Upper lobe of left lung (tissue), 6 donors: ENCODE results near the gene ZNF778. TPM values are rescaled to one million over a fixed set of nuclear protein-coding genes. Genes with fewer than 3 reads are reported as not detected.

Experiments used
- ATAC-seq, 2 donors: fragments of 200-7000 bp; cut with Tn5 transposase; one replicate each; pipeline ENCODE4 v1.9.1; 2022; ENCODE audit warnings: mild to moderate bottlenecking in 2 of 2, moderate library complexity in 2 of 2; ENCODE audit not compliant: low FRiP score in 2 of 2
- DNase-seq, 2 donors: peaks; one replicate each; pipeline ENCODE4 v3.0.0-alpha.2; 2019 to 2020
- H3K27ac ChIP-seq, 4 donors: fragments of 200-600 bp; sonication (generic); one replicate each; pipeline ENCODE4 v1.5.1; 2016 to 2019
- H3K27me3 ChIP-seq, 4 donors: fragments of 200-600 bp; sonication (generic); one replicate each; pipeline ENCODE4 v1.5.1; 2017 to 2019
- H3K36me3 ChIP-seq, 4 donors: fragments of 200-600 bp; sonication (generic); one replicate each; pipeline ENCODE4 v1.5.1; 2016 to 2019
- H3K4me1 ChIP-seq, 4 donors: fragments of 200-600 bp; sonication (generic); one replicate each; pipeline ENCODE4 v1.5.1; 2018 to 2019
- H3K4me3 ChIP-seq, 4 donors: fragments of 200-600 bp; sonication (generic); one replicate each; pipeline ENCODE4 v1.5.1; 2017 to 2019; ENCODE audit warnings: mild to moderate bottlenecking in 2 of 4, moderate library complexity in 1 of 4
- H3K9me3 ChIP-seq, 4 donors: fragments of 200-600 bp; sonication (generic); one replicate each; pipeline ENCODE4 v1.5.1; 2018 to 2019
- EP300 ChIP-seq, 4 donors: sonication (generic); formaldehyde crosslinking; IDR thresholded peaks; one replicate each; pipeline ENCODE4 v1.5.1; 2017; ENCODE audit warnings: antibody characterized with exemption in 4 of 4, control low read depth in 2 of 4
- POLR2A ChIP-seq, 4 donors: fragments of 450-650 bp; IDR thresholded peaks; one replicate each; pipeline ENCODE4 v1.5.1; 2016 to 2017; ENCODE audit warnings: antibody characterized with exemption in 4 of 4, mild to moderate bottlenecking in 2 of 4
- POLR2AphosphoS5 ChIP-seq, 2 donors: sonication (generic); formaldehyde crosslinking; IDR thresholded peaks; one replicate each; pipeline ENCODE4 v1.5.1; 2017; ENCODE audit warnings: antibody characterized with exemption in 2 of 2
- WGBS, 2 donors: methylation state at CpG; one replicate each; pipeline ENCODE4 v1.1.5; 2017 to 2018; 5-methylcytosine and 5-hydroxymethylcytosine counted together
- total RNA-seq, 6 donors: library from RNA; depleted of rRNA in 4 of 6; stranded (reverse); fragments of >200 nt in 4 of 6; gene quantifications; one replicate each; pipeline versions ENCODE4 v1.1.0 to v1.2.1, GENCODE V29; 2016 to 2021
- TF ChIP-seq, protein P1 (sequence below), 6 experiments: fragments of 450-650 bp in 4 of 6; fragments of 200-600 bp in 2 of 6; sonication (generic) in 2 of 6; IDR thresholded peaks; one replicate each; pipeline ENCODE4 v1.5.1; 2016 to 2019; ENCODE audit warnings: antibody characterized with exemption in 6 of 6
- donor health status: DM: no; HTN: no; CAD: no; lungs with moderate emphysema.
- donor health status: DM: no; HTN: yes; CAD: no; lungs with severe emphysema.

ZNF778 gene
- total RNA-seq, 6 donors from 2014 or later, result 12.3 to 50.1 (median 17.7) TPM

DNA sequence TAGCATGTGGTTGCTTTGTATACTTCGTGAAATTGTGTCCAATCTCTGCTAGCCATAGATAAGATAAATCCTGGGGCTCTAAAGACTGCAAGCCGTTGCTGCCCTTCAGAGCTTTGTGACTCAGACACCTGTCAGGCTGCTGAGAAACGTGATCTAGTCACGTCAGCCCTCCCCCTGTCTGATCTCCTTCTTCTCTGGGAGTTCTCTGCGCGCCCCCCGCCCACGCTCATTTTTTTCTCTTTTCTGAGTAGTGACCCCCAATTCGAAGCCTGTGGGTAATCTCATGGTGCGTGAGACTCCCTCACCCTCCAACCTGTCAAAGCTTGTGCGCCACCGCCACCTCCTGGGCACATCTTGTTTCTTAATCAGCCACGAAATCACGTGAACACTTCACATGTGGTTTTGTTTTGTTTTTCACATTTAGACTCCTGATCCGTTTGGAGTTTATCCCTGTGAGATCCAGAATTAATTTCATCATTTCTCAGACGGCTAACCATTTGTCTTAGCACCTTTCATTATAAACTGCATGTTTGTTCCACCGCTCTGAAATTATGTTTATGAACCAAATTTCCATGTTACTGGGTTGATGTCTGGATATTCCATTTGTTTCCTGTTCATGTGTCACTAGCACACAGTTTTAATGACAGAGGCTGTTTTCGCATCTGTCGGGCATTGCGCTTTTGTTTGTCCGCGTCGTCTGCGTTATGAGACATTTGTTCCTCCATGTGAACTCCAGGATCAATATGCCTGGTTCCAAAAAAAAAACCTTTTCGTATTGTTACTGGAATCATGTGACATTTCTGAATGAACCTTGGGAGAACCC lies 977 bp upstream of the ZNF778 start:
- no peak for TF ChIP-seq EP300 (IDR thresholded peaks at IDR 0.05)
- TF ChIP-seq POLR2AphosphoS5 (IDR thresholded peaks at IDR 0.05), result peak in 1 of 2 donors; percentile 47
- TF ChIP-seq POLR2A (IDR thresholded peaks at IDR 0.05), result no peak
- TF ChIP-seq, protein P1, sequence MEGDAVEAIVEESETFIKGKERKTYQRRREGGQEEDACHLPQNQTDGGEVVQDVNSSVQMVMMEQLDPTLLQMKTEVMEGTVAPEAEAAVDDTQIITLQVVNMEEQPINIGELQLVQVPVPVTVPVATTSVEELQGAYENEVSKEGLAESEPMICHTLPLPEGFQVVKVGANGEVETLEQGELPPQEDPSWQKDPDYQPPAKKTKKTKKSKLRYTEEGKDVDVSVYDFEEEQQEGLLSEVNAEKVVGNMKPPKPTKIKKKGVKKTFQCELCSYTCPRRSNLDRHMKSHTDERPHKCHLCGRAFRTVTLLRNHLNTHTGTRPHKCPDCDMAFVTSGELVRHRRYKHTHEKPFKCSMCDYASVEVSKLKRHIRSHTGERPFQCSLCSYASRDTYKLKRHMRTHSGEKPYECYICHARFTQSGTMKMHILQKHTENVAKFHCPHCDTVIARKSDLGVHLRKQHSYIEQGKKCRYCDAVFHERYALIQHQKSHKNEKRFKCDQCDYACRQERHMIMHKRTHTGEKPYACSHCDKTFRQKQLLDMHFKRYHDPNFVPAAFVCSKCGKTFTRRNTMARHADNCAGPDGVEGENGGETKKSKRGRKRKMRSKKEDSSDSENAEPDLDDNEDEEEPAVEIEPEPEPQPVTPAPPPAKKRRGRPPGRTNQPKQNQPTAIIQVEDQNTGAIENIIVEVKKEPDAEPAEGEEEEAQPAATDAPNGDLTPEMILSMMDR (IDR thresholded peaks at IDR 0.05), result peak; percentile 50 to 83 (median 67)
- Histone ChIP-seq H3K27ac (peak overlapping the region; percentile 96 to 97 (median 96)), H3K9me3 (no peaks in the 10 kb centered on the region), H3K4me1 (peaks cover 17 to 37% (median 24%) of the 10 kb centered on the region in 4 donors), H3K4me3 (peak overlapping the region; percentile 68 to 96 (median 89)), H3K27me3 (no peaks in the 10 kb centered on the region), H3K36me3 (peaks cover 2 to 11% (median 7%) of the 10 kb centered on the region in 4 donors)
- WGBS, 2 donors, result 2 to 3% methylated on average over 24 to 25 of the region's 25 CpGs
- DNase-seq (peak in 1 of 2 donors; percentile 85), ATAC-seq (peak; percentile 86 to 88)

DNA sequence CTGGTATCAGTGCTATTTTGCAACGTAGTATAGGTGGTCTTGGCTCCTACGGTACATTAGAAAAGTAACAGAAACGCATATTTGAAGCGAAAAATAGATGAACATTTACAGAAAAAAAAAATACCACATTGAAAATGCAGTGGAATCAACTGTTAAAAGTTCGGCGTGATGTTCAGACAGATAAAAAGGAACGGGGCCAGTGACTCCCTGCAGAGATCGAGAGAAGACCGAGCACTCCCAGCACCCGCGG lies 440 bp upstream of the ZNF778 start:
- 0 to 1% methylated on average over 11 of the region's 11 CpGs for WGBS, 2 donors
- H3K27ac ChIP-seq, result peak overlapping the region; percentile 96 to 97 (median 96)
- DNase-seq (no peak), ATAC-seq (no peak)
- no peak for TF ChIP-seq POLR2AphosphoS5 (IDR thresholded peaks at IDR 0.05)
- TF ChIP-seq POLR2A (IDR thresholded peaks at IDR 0.05), result no peak
- TF ChIP-seq, protein P1 (IDR thresholded peaks at IDR 0.05), result no peak
- TF ChIP-seq EP300 (IDR thresholded peaks at IDR 0.05), result no peak
- peak overlapping the region; percentile 68 to 96 (median 89) for H3K4me3 ChIP-seq
- H3K27me3 ChIP-seq, result no peaks in the 10 kb centered on the region
- H3K9me3 ChIP-seq, result no peaks in the 10 kb centered on the region
- H3K4me1 ChIP-seq, result peaks cover 17 to 37% (median 24%) of the 10 kb centered on the region in 4 donors
- peaks cover 6 to 17% (median 12%) of the 10 kb centered on the region in 4 donors for H3K36me3 ChIP-seq

DNA sequence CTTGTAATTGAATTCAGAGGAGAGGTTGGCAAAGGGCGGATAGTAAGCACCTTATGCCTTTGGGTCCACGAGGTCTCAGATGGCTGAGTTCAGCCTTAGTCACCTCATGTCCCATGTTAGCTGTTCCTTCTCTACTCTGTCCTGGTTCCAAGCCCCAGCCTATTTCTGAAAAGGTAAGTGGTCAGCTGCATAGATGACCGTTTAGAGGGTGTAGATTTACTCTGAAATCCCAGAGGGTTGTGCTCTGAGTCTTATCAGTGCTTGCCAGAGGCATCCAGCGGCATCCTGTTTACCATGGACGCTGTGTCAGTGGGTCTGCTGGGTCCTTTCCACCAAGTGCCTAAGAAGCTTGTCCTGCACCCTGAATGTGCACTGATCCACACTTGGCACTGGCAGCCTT lies 1.9 kb downstream of the ZNF778 start:
- H3K9me3 ChIP-seq, result no peaks in the 10 kb centered on the region
- TF ChIP-seq POLR2AphosphoS5 (IDR thresholded peaks at IDR 0.05) (no peak), POLR2A (IDR thresholded peaks at IDR 0.05) (no peak), EP300 (IDR thresholded peaks at IDR 0.05) (no peak)
- TF ChIP-seq, protein P1 (IDR thresholded peaks at IDR 0.05), result no peak
- H3K4me1 ChIP-seq, result peaks cover 17 to 37% (median 24%) of the 10 kb centered on the region in 4 donors
- DNase-seq (no peak), ATAC-seq (no peak)
- no peak overlapping the region for H3K27ac ChIP-seq
- no peak overlapping the region for H3K4me3 ChIP-seq
- peaks cover 9 to 40% (median 34%) of the 10 kb centered on the region in 4 donors for H3K36me3 ChIP-seq
- no peaks in the 10 kb centered on the region for H3K27me3 ChIP-seq
- 69 to 70% methylated on average over 4 to 5 of the region's 5 CpGs for WGBS, 2 donors

DNA sequence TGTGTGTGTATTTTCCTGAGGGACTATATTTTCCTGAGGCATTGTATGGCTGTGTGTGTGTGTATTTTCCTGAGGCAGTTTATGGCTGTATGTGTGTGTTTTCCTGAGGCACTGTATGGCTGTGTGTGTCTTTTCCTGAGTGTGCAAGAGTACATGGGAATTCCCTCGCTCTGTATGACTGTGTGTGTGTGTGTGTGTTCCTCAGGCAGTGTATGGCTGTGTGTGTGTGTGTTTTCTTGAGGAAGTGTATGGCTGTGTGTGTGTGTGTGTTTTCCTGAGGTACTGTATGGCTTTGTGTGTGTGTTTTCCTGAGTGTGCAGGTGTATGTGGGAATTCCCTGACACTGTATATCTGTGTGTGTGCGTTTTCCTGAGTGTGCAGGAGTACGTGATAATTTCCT lies 4.1 kb downstream of the ZNF778 start:
- Histone ChIP-seq H3K36me3 (peaks cover 20 to 62% (median 50%) of the 10 kb centered on the region in 4 donors), H3K4me3 (no peak overlapping the region), H3K4me1 (peaks cover 12 to 23% (median 16%) of the 10 kb centered on the region in 4 donors), H3K9me3 (peaks cover 0 to under 1% (median 0%) of the 10 kb centered on the region in 4 donors), H3K27me3 (no peaks in the 10 kb centered on the region), H3K27ac (no peak overlapping the region)
- ATAC-seq (no peak), DNase-seq (no peak)
- TF ChIP-seq, protein P1 (IDR thresholded peaks at IDR 0.05), result no peak
- TF ChIP-seq POLR2A (IDR thresholded peaks at IDR 0.05), result no peak
- TF ChIP-seq EP300 (IDR thresholded peaks at IDR 0.05), result no peak
- no peak for TF ChIP-seq POLR2AphosphoS5 (IDR thresholded peaks at IDR 0.05)
- 81 to 90% methylated on average over 3 of the region's 3 CpGs for WGBS, 2 donors
